ENCODE data around the gene NEURL1B. TPM values are rescaled to one million over a fixed set of nuclear protein-coding genes. Genes with fewer than 3 reads are reported as not detected.

Gene NEURL1B
- total and polyA plus RNA-seq, 8 donors = 2.8 to 7.8 (median 3.9) TPM

- H3K4me3 ChIP-seq = peak overlapping the region; percentile 65 to 81 (median 69)
- ATAC-seq (peak; percentile 23 to 33 (median 27)), DNase-seq (peak in 3 of 6 donors; percentile 26 to 82 (median 45)), FAIRE-seq (no peak)
- peaks cover 6 to 10% (median 7%) of the 10 kb centered on the region in 3 donors for H3K4me1 ChIP-seq
- WGBS, 2 donors = 4 to 5% methylated on average over 69 to 73 of the region's 73 CpGs
- no peaks in the 10 kb centered on the region for H3K9me3 ChIP-seq
- H3K27me3 ChIP-seq = no peaks in the 10 kb centered on the region
- intact Hi-C loops (cut with DNase I) = no loop called here
- no peaks in the 10 kb centered on the region for H3K36me3 ChIP-seq
- no peak for TF ChIP-seq CTCF (IDR thresholded peaks at IDR 0.05)
- peak overlapping the region; percentile 22 to 45 (median 34) for H3K27ac ChIP-seq
Measured at GRCh38 chr5:172641359-172642050, 442 bp downstream of the NEURL1B start.

- Histone ChIP-seq H3K4me3 (peak overlapping the region in 2 of 4 donors; percentile 65 to 81), H3K4me1 (peaks cover 6 to 10% (median 7%) of the 10 kb centered on the region in 3 donors), H3K27me3 (no peaks in the 10 kb centered on the region), H3K9me3 (no peaks in the 10 kb centered on the region), H3K36me3 (no peaks in the 10 kb centered on the region), H3K27ac (peak overlapping the region in 1 of 4 donors; percentile 35)
- whole genome bisulfite sequencing, 2 donors = 47 to 54% methylated on average over 14 of the region's 14 CpGs
- ATAC-seq (no peak), FAIRE-seq (no peak), DNase-seq (no peak)
- no peak for TF ChIP-seq CTCF (IDR thresholded peaks at IDR 0.05)
- intact Hi-C loops (cut with DNase I) = no loop called here
Measured at GRCh38 chr5:172642051-172642409, 967 bp downstream of the NEURL1B start.

GRCh38 chr5:172642486-172642885 is 1.4 kb downstream of the NEURL1B start:
- ATAC-seq = peak in 2 of 4 donors; percentile 4 to 5
- H3K9me3 ChIP-seq = no peaks in the 10 kb centered on the region
- no peaks in the 10 kb centered on the region for H3K27me3 ChIP-seq
- no peak for DNase-seq
- WGBS, 2 donors = 36 to 38% methylated on average over 4 of the region's 4 CpGs
- H3K36me3 ChIP-seq = no peaks in the 10 kb centered on the region
- intact Hi-C loops (cut with DNase I) = no loop called here
- no peak for TF ChIP-seq CTCF (IDR thresholded peaks at IDR 0.05)
- H3K4me3 ChIP-seq = peak overlapping the region in 1 of 4 donors; percentile 81
- no peak overlapping the region for H3K27ac ChIP-seq
- H3K4me1 ChIP-seq = peaks cover 6 to 10% (median 7%) of the 10 kb centered on the region in 3 donors
- FAIRE-seq = no peak

- Histone ChIP-seq H3K27ac (no peak overlapping the region), H3K4me3 (peak overlapping the region in 1 of 4 donors; percentile 81), H3K9me3 (no peaks in the 10 kb centered on the region), H3K27me3 (no peaks in the 10 kb centered on the region), H3K4me1 (peaks cover 6 to 10% (median 7%) of the 10 kb centered on the region in 3 donors), H3K36me3 (no peaks in the 10 kb centered on the region)
- intact Hi-C loops (cut with DNase I) = no loop called here
- WGBS, 2 donors = 67% methylated on average over 16 of the region's 16 CpGs
- FAIRE-seq (no peak), DNase-seq (no peak), ATAC-seq (no peak)
- TF ChIP-seq CTCF (IDR thresholded peaks at IDR 0.05) = no peak
Measured at GRCh38 chr5:172642926-172643871, 2.1 kb downstream of the NEURL1B start.

All from pancreas (tissue), 10 donors.